ENCODE measurements around the gene GAGE10.
"Not testable (repeated sequence)": the region's sequence is repeated elsewhere in the genome, so short reads cannot be mapped to it uniquely, and the experiment has no call there.

Gene GAGE10

DNA sequence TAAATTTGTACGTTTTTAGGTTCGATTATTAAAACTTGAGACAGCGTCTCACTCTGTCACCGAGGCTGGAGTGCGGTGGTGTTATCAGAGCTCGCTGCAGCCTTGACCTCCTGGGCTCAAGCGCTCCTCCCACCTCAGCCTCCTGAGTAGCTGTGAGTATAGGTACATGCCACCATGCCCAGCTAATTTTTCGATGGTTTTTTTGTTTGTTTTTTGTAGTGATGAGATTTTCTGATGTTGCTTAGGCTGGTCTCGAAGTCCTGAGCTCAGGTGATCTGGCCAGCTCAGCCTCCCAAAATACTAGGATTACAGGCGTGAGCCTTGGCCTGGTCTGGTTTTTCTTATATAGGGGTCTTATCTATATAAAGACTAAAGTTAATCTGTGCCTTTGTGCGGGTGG lies 27.0 kb downstream of the GAGE10 start:
- DNase-seq: not testable (repeated sequence)

GRCh38 chrX:49331282-49331681 lies 27.8 kb downstream of the GAGE10 start, which contains the start of gene GAGE13:
GAGE13 (plus strand) TSS chrX:49331582; CDS start chrX:49332738, 1,156 bp downstream.
- DNase-seq: not testable (repeated sequence)

GRCh38 chrX:49331841-49332240 lies 28.4 kb downstream of the GAGE10 start:
- DNase-seq: not testable (repeated sequence)

DNA sequence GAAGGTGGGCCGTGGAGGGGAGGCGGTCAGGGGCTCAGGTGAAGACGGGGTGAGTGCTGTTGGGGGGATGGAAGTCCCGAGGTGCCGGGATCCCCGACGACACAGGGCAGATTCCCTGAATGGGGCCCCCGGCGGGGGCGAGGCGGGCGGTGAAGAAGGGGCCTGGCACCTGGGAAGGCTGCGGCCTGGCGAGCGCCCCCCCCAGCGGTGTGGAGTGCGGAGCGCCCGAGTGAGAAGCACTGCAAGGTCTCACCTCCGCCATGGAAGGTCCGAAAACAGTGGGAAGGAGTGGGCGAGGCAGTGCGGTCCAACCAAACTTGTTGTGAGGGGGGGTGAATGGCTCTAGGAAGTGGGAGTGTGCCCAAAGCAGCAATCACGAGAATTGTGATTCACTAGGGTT lies 38.0 kb downstream of the GAGE10 start:
- not testable (repeated sequence) for DNase-seq

GRCh38 chrX:49344496-49345175 lies 41.2 kb downstream of the GAGE10 start:
- DNase-seq: not testable (repeated sequence)

- not testable (repeated sequence) for DNase-seq
Observed at GRCh38 chrX:49345402-49345801, 42.0 kb downstream of the GAGE10 start.

DNA sequence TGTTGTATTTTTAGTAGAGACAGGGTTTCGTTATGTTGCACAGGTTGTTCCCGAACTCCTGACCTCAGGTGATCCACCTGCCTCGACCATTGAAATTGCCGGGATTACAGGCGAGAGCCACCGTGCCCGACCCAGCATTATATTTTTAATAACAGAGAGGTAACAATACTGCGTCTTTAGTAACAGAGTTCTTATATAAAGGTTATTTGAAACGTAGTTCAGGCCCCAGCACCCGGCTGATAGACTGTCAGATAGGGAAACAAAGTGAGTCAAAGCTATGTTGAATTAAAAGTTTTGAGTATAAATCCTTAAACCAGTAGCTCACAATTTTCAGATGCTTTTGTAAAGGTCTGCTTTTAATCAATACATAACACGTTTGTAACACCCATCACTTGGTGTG lies 42.7 kb downstream of the GAGE10 start:
- DNase-seq: not testable (repeated sequence)
